Psoas muscle (tissue), 8 donors: ENCODE data around the gene MRPL53. TPM values are rescaled to one million over a fixed set of nuclear protein-coding genes. Genes with fewer than 3 reads are reported as not detected.

Experiments
- ATAC-seq, 4 donors: fragments of 200-7000 bp; cut with Tn5 transposase; one replicate each; pipeline ENCODE4 v1.9.1; 2020; ENCODE audit warnings: moderate library complexity in 3 of 4, mild to moderate bottlenecking in 2 of 4
- DNase-seq, 2 donors: peaks; one replicate each; pipeline ENCODE4 v3.0.0-alpha.2; 2020
- H3K27ac ChIP-seq: fragments of 200-600 bp; one replicate; pipeline ENCODE4 v1.8.0; 2022
- H3K27me3 ChIP-seq, 3 donors: fragments of 200-600 bp in 1 of 3; one replicate each; pipeline versions ENCODE4 v1.6.1 to v1.8.0; 2013 to 2022; ENCODE audit warnings: low read length in 2 of 3, mild to moderate bottlenecking in 2 of 3, moderate library complexity in 1 of 3; ENCODE audit not compliant: insufficient read depth in 3 of 3
- H3K36me3 ChIP-seq, 2 donors: fragments of 200-600 bp in 1 of 2; one replicate each; pipeline versions ENCODE4 v1.6.1 to v1.8.0; 2013 to 2022; ENCODE audit warnings: low read depth in 1 of 2, mild to moderate bottlenecking in 1 of 2, moderate library complexity in 1 of 2; ENCODE audit not compliant: insufficient read depth in 1 of 2
- H3K4me1 ChIP-seq: fragments of 200-600 bp; one replicate; pipeline ENCODE4 v1.8.0; 2022
- H3K4me3 ChIP-seq: fragments of 200-600 bp; one replicate; pipeline ENCODE4 v1.8.0; 2022; ENCODE audit warnings: mild to moderate bottlenecking
- H3K9me3 ChIP-seq: fragments of 200-600 bp; one replicate; pipeline ENCODE4 v1.8.0; 2022
- WGBS, 3 donors: extraction: QIAGEN DNeasy Blood & Tissue Kit; methylation state at CpG; one replicate each; pipeline versions ENCODE4 v1.1.6 to v1.1.7; 2013; 5-methylcytosine and 5-hydroxymethylcytosine counted together
- intact Hi-C, 2 donors: fragments of 100-400 bp; cut with DNase I; formaldehyde crosslinking; loops; one replicate each; pipeline versions ENCODE4 v1.11.0 to v1.14.2; 2022
- long read RNA-seq, 2 donors: library from polyadenylated mRNA; unstranded; transcript quantifications; one replicate each; pipeline ENCODE4 v2.0.0, GENCODE V29; 2021
- polyA plus RNA-seq, 3 donors: library from polyadenylated mRNA; stranded (reverse); fragments of 200-250 nt; gene quantifications; one replicate each; pipeline ENCODE4 v1.2.3, GENCODE V29; 2013
- total RNA-seq, 4 donors: library from RNA; stranded (reverse); fragmentation: NEBNext Ultra II Directional in 2 of 4; extraction: Animal tissue kit (Norgen Biotek cat#: 25700) in 2 of 4; gene quantifications; one replicate each; pipeline versions ENCODE4 v1.2.1 to v1.2.4, GENCODE V29; 2021 to 2023
- TF ChIP-seq, protein P1 (sequence below): fragments of 200-600 bp; IDR thresholded peaks from one replicate; pipeline ENCODE4 v1.8.0; 2022; ENCODE audit warnings: antibody characterized with exemption
- donor health status: healthy with polysubstance abuse.
- donor health status: DM: no; HTN: no; CAD: no; lungs with moderate emphysema.
- donor health status: Bipolar disorder and iron deficiency.
- donor health status: healthy.
- donor health status: DM: yes; HTN: yes; CAD: no.
- donor health status: DM: no; HTN: no; CAD: no.
- donor health status: DM: no; HTN: no; CAD: no.
- donor health status: DM: yes; HTN: yes; CAD: no.

The MRPL53 gene
- 100 to 1,000 TPM; 118 to 157 (median 138) TPM for total RNA-seq
- 10 to 100 TPM; 63.7 to 90.0 (median 63.9) TPM for polyA plus RNA-seq
- long read RNA-seq, donor 1, transcript MRPL53-201 (3 exons, 1,162 nt) = major isoform, 46 of 58 reads
- long read RNA-seq, donor 1, partial matches to known transcripts = 9 of 58 reads
- long read RNA-seq, donor 1, other reads (novel, unspliced or antisense) = 1 of 58 reads
- long read RNA-seq, donor 2, transcript MRPL53-201 (3 exons, 1,162 nt) = major isoform, 60 of 65 reads
- long read RNA-seq, donor 2, partial matches to known transcripts = 1 of 65 reads
- long read RNA-seq, donor 2, other reads (novel, unspliced or antisense) = 0 of 65 reads

DNA sequence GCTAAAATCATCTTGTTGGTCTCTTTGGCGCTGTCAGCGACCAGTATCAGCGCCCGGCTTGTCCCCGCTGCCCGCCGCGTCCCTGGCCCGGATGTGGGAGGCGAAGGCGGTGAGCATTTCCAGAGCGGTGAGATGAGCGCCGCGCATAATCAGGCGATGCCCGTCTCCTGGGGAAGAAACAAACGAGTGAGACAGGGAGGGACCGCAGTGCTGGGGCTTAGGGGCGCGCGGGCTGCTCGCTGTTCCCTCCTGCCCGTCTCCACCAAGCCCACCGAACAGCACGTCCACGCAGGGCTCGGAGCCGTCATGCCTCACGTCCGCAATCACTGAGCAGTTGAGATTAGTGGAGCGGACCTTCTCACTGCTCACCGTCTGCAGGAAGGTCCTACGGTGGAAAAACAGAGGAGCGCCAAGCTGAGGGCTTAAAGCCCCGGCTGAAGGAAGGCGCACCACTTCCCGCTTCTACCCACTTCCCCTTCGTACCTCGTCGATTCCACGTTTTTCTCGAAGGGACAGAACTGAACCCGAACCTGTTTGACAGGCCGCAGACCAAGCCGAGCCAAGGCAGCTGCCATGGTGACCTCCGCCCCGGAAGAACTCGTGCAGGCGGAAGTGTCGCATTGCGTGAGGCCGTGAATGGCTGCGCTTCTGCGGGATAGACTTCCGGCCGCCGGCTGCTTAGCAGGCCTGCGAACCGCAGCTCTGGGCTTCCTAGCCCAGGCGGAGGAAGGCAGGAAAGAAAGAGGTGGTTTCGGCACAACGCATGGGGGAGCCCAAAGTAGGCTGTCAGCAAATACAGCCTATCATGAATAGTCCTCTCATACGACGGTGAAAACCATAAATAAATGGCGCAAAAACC, at the start of gene MRPL53:
Gene MRPL53, minus strand, starts transcription at position 595 of the 859 bp plus-strand sequence. Its CDS starts 20 bp downstream, at position 575.
- H3K9me3 ChIP-seq = no peaks in the 10 kb centered on the region
- ATAC-seq (peak; percentile 93 to 97 (median 94)), DNase-seq (peak; percentile 95 to 98)
- H3K4me3 ChIP-seq = peak within 1 kb of the TSS; percentile 99
- TF ChIP-seq, protein P1, sequence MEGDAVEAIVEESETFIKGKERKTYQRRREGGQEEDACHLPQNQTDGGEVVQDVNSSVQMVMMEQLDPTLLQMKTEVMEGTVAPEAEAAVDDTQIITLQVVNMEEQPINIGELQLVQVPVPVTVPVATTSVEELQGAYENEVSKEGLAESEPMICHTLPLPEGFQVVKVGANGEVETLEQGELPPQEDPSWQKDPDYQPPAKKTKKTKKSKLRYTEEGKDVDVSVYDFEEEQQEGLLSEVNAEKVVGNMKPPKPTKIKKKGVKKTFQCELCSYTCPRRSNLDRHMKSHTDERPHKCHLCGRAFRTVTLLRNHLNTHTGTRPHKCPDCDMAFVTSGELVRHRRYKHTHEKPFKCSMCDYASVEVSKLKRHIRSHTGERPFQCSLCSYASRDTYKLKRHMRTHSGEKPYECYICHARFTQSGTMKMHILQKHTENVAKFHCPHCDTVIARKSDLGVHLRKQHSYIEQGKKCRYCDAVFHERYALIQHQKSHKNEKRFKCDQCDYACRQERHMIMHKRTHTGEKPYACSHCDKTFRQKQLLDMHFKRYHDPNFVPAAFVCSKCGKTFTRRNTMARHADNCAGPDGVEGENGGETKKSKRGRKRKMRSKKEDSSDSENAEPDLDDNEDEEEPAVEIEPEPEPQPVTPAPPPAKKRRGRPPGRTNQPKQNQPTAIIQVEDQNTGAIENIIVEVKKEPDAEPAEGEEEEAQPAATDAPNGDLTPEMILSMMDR = no peak
- 0 to 1% (median 1%) methylated on average over 66 of the region's 66 CpGs for WGBS, 3 donors
- intact Hi-C loops = no loop called here
- H3K27ac ChIP-seq = peak within 1 kb of the TSS; percentile 94
- no peaks in the 10 kb centered on the region for H3K27me3 ChIP-seq
- peaks cover 18% of the 10 kb centered on the region for H3K4me1 ChIP-seq
- peaks cover 2 to 31% of the 10 kb centered on the region in 2 donors for H3K36me3 ChIP-seq

DNA sequence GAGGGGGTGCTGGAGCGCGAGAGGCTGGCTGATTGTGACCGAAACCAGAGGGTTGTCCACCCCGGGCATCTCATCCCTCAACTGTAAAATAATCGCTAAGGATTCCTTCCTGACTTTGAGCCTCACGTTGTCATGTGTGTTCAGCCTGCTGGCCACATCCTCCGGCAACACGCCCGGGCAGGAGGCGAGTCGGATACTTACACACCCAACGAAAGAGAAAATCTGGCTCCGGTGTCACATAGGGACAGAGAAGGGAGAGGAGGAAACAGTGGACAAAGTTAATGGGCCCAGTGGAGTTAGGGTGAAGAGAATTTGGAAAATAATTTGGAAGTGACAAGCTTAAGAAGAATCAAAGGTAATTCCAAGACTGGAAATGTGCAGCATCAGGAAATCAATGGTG, 44.2 kb upstream of the MRPL53 start:
- WGBS, 3 donors = 55 to 67% (median 57%) methylated on average over 13 of the region's 13 CpGs
- Histone ChIP-seq H3K4me1 (peaks cover 17% of the 10 kb centered on the region), H3K27ac (no peak overlapping the region), H3K36me3 (no peaks in the 10 kb centered on the region), H3K27me3 (peaks cover 0 to 90% (median 40%) of the 10 kb centered on the region in 3 donors), H3K4me3 (peak overlapping the region; percentile 65), H3K9me3 (no peaks in the 10 kb centered on the region)
- DNase-seq = no peak
- ATAC-seq = no peak
- TF ChIP-seq, protein P1 = no peak
- intact Hi-C loops = no loop called here

DNA sequence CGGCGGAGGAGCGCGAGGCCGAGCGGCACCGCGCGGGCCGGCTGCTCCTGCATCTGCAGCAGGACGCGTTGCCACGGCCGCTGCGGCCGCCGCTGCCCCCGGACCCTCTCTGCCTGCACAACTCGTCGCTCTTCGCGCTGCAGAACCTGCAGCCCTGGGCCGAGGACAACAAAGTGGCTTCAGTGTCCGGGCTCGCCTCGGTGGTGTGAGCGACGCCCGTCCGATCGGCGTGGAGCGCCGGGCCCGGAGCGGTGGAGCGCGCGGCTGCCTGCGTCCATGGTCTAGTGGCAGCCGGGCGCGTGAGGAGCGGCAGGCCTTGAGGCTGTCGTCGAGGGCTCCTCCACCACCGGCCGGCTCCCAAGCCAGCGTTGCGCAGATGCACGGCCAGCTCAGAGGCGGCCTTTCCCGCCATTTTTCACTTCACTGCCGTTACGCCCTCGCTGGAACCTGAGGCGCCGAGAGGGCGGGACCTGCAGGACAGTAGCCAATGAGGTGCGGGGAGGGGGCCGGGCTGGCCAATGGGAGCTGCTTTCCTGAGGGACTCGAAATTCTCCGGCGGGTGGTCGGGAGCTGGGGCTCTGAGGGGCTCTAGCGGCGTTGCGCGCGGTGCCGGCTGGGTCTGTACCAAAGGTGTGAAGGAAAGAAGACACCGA, 43.6 kb upstream of the MRPL53 start:
- WGBS, 3 donors = 2 to 4% (median 2%) methylated on average over 55 to 72 of the region's 72 CpGs
- peaks cover 0 to 95% (median 42%) of the 10 kb centered on the region in 3 donors for H3K27me3 ChIP-seq
- intact Hi-C loops = no loop called here

DNA sequence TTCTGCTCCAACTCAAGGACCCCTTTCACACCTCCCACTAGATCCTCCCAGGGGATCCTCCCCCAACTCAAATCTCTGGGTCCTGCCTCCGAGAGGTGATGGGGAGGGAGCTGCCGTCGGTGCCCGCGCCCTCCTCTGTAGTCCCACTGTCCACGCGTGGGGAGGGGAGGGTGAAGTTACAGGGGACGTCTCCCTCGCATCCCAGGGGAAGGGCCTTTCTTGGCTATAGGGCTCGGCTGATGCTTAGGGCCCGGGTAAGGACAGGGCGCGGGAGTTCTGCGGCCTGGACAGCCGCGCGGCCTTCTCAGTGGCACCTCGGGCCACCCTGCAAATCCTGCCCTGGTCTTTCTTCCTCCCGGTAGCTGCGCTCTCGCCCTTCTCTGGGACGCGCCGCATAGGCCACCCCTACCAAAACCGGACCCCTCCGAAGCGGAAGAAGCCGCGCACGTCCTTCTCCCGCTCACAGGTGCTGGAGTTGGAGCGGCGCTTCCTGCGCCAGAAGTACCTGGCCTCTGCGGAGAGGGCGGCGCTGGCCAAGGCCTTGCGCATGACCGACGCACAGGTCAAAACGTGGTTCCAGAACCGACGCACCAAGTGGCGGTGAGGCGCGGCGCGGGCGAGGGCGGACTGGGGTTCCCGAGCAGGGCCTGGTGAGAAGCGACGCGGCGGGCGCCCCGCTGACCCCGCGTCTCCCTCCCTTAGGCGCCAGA, 42.9 kb upstream of the MRPL53 start:
- DNase-seq (no peak), ATAC-seq (peak in 2 of 4 donors; percentile 12 to 15)
- Histone ChIP-seq H3K4me1 (peaks cover 17% of the 10 kb centered on the region), H3K27me3 (peaks cover 0 to 98% (median 43%) of the 10 kb centered on the region in 3 donors), H3K27ac (no peak overlapping the region), H3K36me3 (no peaks in the 10 kb centered on the region), H3K4me3 (peak overlapping the region; percentile 65), H3K9me3 (no peaks in the 10 kb centered on the region)
- intact Hi-C loops = no loop called here
- TF ChIP-seq, protein P1 = no peak
- WGBS, 3 donors = 7 to 20% (median 12%) methylated on average over 46 to 60 of the region's 60 CpGs

More for the DNA sequence above, 43.6 kb upstream of the MRPL53 start:
- H3K27ac ChIP-seq = no peak overlapping the region
- H3K36me3 ChIP-seq = no peaks in the 10 kb centered on the region
- peak overlapping the region; percentile 65 for H3K4me3 ChIP-seq
- peaks cover 17% of the 10 kb centered on the region for H3K4me1 ChIP-seq
- no peaks in the 10 kb centered on the region for H3K9me3 ChIP-seq
- DNase-seq = peak; percentile 66 to 84
- TF ChIP-seq, protein P1 = no peak
- ATAC-seq = peak; percentile 67 to 92 (median 88)
